Astrocyte (in vitro differentiated cells and primary cell): Measurements from ENCODE around the gene SENP3. TPM values are rescaled to one million over a fixed set of nuclear protein-coding genes. Genes with fewer than 3 reads are reported as not detected.

Experiments
- DNase-seq: peaks from one replicate; pipeline ENCODE4 v3.0.0-alpha.2; 2010; ENCODE audit warnings: low read depth
- FAIRE-seq: peaks from 2 replicates; lab custom pipeline; 2011; peaks lifted over from hg19 to GRCh38; lab: Jason Lieb, UNC
- H2AFZ ChIP-seq: 2 replicates; pipeline ENCODE4 v1.6.0; 2012; ENCODE audit warnings: low read depth, low read length, inconsistent platforms
- H3K27ac ChIP-seq: 2 replicates; pipeline ENCODE4 v1.5.1; 2011; ENCODE audit warnings: low read depth, low read length, inconsistent platforms
- H3K27me3 ChIP-seq: 2 replicates; pipeline ENCODE4 v1.6.0; 2011; ENCODE audit warnings: low read length, inconsistent platforms; ENCODE audit not compliant: insufficient read depth
- H3K36me3 ChIP-seq: 2 replicates; pipeline ENCODE4 v1.5.1; 2011; ENCODE audit warnings: low read length, inconsistent platforms; ENCODE audit not compliant: insufficient read depth
- H3K4me1 ChIP-seq: 2 replicates; pipeline ENCODE4 v1.5.1; 2011; ENCODE audit warnings: low read length, inconsistent platforms; ENCODE audit not compliant: insufficient read depth
- H3K4me2 ChIP-seq: 2 replicates; pipeline ENCODE4 v1.6.0; 2012; ENCODE audit warnings: low read length, inconsistent platforms
- H3K4me3 ChIP-seq: 2 replicates; pipeline ENCODE4 v1.5.1; 2011; ENCODE audit warnings: low read depth, mild to moderate bottlenecking, low read length, inconsistent platforms; ENCODE audit not compliant: insufficient read depth
- H3K79me2 ChIP-seq: 2 replicates; pipeline ENCODE4 v1.6.0; 2012; ENCODE audit warnings: mild to moderate bottlenecking, low read length, inconsistent platforms; ENCODE audit not compliant: insufficient read depth
- H3K9ac ChIP-seq: 2 replicates; pipeline ENCODE4 v1.6.0; 2012; ENCODE audit warnings: mild to moderate bottlenecking, low read length, inconsistent platforms
- H3K9me3 ChIP-seq: 2 replicates; pipeline ENCODE4 v1.5.1; 2012; ENCODE audit warnings: low read depth, mild to moderate bottlenecking, low read length, inconsistent platforms; ENCODE audit not compliant: insufficient read depth
- H4K20me1 ChIP-seq: 2 replicates; pipeline ENCODE4 v1.6.0; 2012; ENCODE audit warnings: low read length, inconsistent platforms; ENCODE audit not compliant: insufficient read depth
- H3K27ac Mint-ChIP-seq: one replicate; pipeline ENCODE4 v1.8.0; 2021; ENCODE audit warnings: mild to moderate bottlenecking, mixed read lengths; ENCODE audit not compliant: unreplicated experiment
- H3K27me3 Mint-ChIP-seq: one replicate; pipeline ENCODE4 v1.8.0; 2021; ENCODE audit warnings: low read depth, mixed read lengths; ENCODE audit not compliant: unreplicated experiment
- H3K36me3 Mint-ChIP-seq: one replicate; pipeline ENCODE4 v1.8.0; 2021; ENCODE audit warnings: low read depth, mixed read lengths; ENCODE audit not compliant: unreplicated experiment
- H3K4me1 Mint-ChIP-seq: one replicate; pipeline ENCODE4 v1.8.0; 2021; ENCODE audit warnings: low read depth, mixed read lengths; ENCODE audit not compliant: unreplicated experiment
- H3K4me3 Mint-ChIP-seq: one replicate; pipeline ENCODE4 v1.8.0; 2021; ENCODE audit warnings: mild to moderate bottlenecking, moderate library complexity, mixed read lengths; ENCODE audit not compliant: unreplicated experiment
- H3K9me3 Mint-ChIP-seq: one replicate; pipeline ENCODE4 v1.8.0; 2021; ENCODE audit warnings: mild to moderate bottlenecking, mixed read lengths; ENCODE audit not compliant: unreplicated experiment
- EZH2 ChIP-seq: IDR thresholded peaks from 2 replicates; pipeline ENCODE4 v1.6.1; 2012; ENCODE audit warnings: mild to moderate bottlenecking, low read length, inconsistent platforms; ENCODE audit not compliant: insufficient read depth
- total RNA-seq: library from RNA; stranded (reverse); gene quantifications from 2 replicates; pipeline ENCODE4 v1.2.1, GENCODE V29; 2021
- TF ChIP-seq, protein P1 (sequence below): IDR thresholded peaks from 2 replicates; pipeline ENCODE4 v1.5.1; 2011; ENCODE audit warnings: low read depth, mild to moderate bottlenecking, inconsistent platforms, low read length, moderate library complexity; ENCODE audit not compliant: insufficient read depth

SENP3 gene
- total RNA-seq, 1 donor from 2014 or later = 51.4 TPM

DNA sequence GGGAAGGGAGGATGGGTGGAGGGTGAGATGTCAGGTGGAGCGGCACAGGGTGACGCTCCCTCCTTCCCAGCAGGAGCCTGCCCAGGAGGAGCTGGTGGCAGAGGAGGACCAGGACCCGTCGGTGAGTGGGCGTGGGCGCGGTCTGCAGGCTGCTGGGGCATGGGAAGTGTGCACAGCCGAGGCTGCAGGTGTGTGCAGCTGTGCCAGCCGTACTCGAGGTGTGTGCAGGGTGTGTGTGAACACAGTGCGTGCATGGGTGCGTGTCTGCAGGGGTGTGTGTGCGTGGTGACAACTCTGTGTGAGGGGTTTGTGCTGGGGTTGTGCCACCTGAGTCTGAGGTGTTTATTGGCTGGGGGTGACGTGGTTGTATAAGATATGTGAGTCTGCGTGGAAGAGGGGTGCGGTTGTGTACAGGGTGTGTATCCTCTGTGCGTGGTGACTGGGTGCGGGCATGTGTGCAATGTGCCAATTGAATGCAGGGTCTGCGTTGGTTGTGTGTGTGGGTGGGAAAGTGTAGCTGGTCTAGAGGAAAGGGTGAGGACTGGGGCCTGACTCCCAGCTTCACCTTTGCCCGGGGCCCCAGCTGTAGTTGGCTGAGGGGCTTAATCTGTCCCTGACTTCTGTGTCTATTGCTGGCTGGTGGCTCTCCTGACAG is 12.2 kb upstream of the SENP3 start:
- Histone ChIP-seq H4K20me1 (no peaks in the 10 kb centered on the region), H3K79me2 (no peaks in the 10 kb centered on the region), H3K4me2 (peak overlapping the region; percentile 95), H2AFZ (peak overlapping the region; percentile 94), H3K4me3 (peak overlapping the region; percentile 74), H3K36me3 (no peaks in the 10 kb centered on the region), H3K27me3 (no peaks in the 10 kb centered on the region), H3K9ac (peak overlapping the region; percentile 69), H3K27ac (no peak overlapping the region), H3K4me1 (peaks cover 11% of the 10 kb centered on the region), H3K9me3 (no peaks in the 10 kb centered on the region)
- DNase-seq (no peak), FAIRE-seq (no peak)
- H3K36me3 Mint-ChIP-seq = no peaks in the 10 kb centered on the region
- peaks cover 24% of the 10 kb centered on the region for H3K27me3 Mint-ChIP-seq
- H3K27ac Mint-ChIP-seq = peak overlapping the region; percentile 27
- no peak for TF ChIP-seq EZH2
- TF ChIP-seq, protein P1, sequence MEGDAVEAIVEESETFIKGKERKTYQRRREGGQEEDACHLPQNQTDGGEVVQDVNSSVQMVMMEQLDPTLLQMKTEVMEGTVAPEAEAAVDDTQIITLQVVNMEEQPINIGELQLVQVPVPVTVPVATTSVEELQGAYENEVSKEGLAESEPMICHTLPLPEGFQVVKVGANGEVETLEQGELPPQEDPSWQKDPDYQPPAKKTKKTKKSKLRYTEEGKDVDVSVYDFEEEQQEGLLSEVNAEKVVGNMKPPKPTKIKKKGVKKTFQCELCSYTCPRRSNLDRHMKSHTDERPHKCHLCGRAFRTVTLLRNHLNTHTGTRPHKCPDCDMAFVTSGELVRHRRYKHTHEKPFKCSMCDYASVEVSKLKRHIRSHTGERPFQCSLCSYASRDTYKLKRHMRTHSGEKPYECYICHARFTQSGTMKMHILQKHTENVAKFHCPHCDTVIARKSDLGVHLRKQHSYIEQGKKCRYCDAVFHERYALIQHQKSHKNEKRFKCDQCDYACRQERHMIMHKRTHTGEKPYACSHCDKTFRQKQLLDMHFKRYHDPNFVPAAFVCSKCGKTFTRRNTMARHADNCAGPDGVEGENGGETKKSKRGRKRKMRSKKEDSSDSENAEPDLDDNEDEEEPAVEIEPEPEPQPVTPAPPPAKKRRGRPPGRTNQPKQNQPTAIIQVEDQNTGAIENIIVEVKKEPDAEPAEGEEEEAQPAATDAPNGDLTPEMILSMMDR = no peak
- peaks cover 3% of the 10 kb centered on the region for H3K9me3 Mint-ChIP-seq
- peak overlapping the region; percentile 76 for H3K4me3 Mint-ChIP-seq
- no peaks in the 10 kb centered on the region for H3K4me1 Mint-ChIP-seq

DNA sequence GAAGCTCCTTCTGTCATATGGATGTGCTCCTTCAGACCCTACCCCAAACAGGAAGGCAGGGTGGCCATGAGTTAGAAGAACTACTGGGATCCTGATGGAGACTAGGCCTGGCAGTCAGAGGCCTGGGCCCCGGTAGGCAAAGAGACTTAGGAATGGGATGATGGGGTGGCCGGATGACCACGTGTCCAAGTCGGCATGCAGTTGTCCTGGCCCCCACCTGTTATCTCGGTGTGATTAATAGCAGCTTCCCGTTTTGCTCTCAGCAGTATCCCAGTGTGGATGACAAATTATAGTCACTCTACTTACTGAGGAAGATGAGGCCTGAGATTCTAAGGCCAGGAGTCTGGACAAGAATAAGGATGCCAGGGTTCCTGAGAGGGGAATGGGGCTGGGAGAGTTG is 11.4 kb upstream of the SENP3 start:
- no peaks in the 10 kb centered on the region for H4K20me1 ChIP-seq
- H3K4me1 ChIP-seq = peaks cover 11% of the 10 kb centered on the region
- Mint-ChIP-seq H3K9me3 (peaks cover 3% of the 10 kb centered on the region), H3K36me3 (no peaks in the 10 kb centered on the region), H3K27me3 (peaks cover 24% of the 10 kb centered on the region), H3K4me3 (peak overlapping the region; percentile 21), H3K4me1 (no peaks in the 10 kb centered on the region), H3K27ac (no peak overlapping the region)
- DNase-seq (no peak), FAIRE-seq (no peak)
- H3K9me3 ChIP-seq = no peaks in the 10 kb centered on the region
- TF ChIP-seq, protein P1 = no peak
- TF ChIP-seq EZH2 = no peak
- no peak overlapping the region for H3K4me2 ChIP-seq
- no peaks in the 10 kb centered on the region for H3K27me3 ChIP-seq
- no peaks in the 10 kb centered on the region for H3K36me3 ChIP-seq
- H3K27ac ChIP-seq = no peak overlapping the region
- H2AFZ ChIP-seq = no peak overlapping the region
- no peak overlapping the region for H3K4me3 ChIP-seq
- no peak overlapping the region for H3K9ac ChIP-seq
- H3K79me2 ChIP-seq = no peaks in the 10 kb centered on the region

DNA sequence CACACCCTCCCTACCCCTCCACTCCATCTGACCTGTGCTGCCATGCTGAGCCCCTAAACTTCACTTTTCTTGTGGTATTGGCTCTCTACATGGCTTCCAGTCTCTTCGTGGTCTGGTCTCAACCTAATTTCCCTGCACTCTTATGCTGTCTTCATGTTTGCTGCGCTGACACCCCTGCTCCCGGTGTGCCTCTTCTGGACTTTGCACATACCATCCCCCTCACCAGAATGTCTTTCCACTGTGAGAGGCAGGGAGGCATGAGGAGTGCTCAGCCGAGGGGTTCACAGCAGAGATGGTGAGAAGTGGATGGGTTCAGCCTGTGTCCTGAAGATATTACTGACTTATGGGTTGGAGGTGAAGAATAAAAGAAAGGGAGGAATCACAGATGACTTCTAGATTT is 10.3 kb upstream of the SENP3 start:
- H3K27me3 Mint-ChIP-seq = peaks cover 24% of the 10 kb centered on the region
- no peak overlapping the region for H3K27ac ChIP-seq
- H3K9me3 ChIP-seq = no peaks in the 10 kb centered on the region
- H3K9ac ChIP-seq = no peak overlapping the region
- no peaks in the 10 kb centered on the region for H3K27me3 ChIP-seq
- H3K4me1 Mint-ChIP-seq = no peaks in the 10 kb centered on the region
- H3K79me2 ChIP-seq = no peaks in the 10 kb centered on the region
- H4K20me1 ChIP-seq = no peaks in the 10 kb centered on the region
- no peak overlapping the region for H2AFZ ChIP-seq
- H3K4me3 ChIP-seq = no peak overlapping the region
- DNase-seq (no peak), FAIRE-seq (no peak)
- peak overlapping the region; percentile 16 for H3K4me3 Mint-ChIP-seq
- no peak overlapping the region for H3K4me2 ChIP-seq
- peaks cover 3% of the 10 kb centered on the region for H3K9me3 Mint-ChIP-seq
- no peak for TF ChIP-seq EZH2
- TF ChIP-seq, protein P1 = no peak
- no peaks in the 10 kb centered on the region for H3K36me3 Mint-ChIP-seq
- peaks cover 11% of the 10 kb centered on the region for H3K4me1 ChIP-seq
- H3K27ac Mint-ChIP-seq = no peak overlapping the region
- no peaks in the 10 kb centered on the region for H3K36me3 ChIP-seq
